Panc1 (cell line): Measurements from ENCODE around the gene GPNMB. TPM values are rescaled to one million over a fixed set of nuclear protein-coding genes. Genes with fewer than 3 reads are reported as not detected.

Experiments
- ATAC-seq: fragments of 200-7000 bp; cut with Tn5 transposase; 2 replicates; pipeline ENCODE4 v1.9.1; 2020; ENCODE audit warnings: mild to moderate bottlenecking, moderate library complexity
- BruUV-seq: library from RNA; stranded (reverse); fragments of 400-500 nt; replicated peaks from 2 replicates; lab custom pipeline; 2021; lab: Mats Ljungman, UMichigan
- CTCF ChIA-PET: fragments of 300-600 bp; sonication (Branson Sonifier 250); formaldehyde crosslinking; loops from one replicate; lab custom pipeline; 2022; ENCODE audit warnings: antibody characterized with exemption; lab: Charles Lee
- POLR2A ChIA-PET: fragments of 300-600 bp; sonication (Branson Sonifier 250); formaldehyde crosslinking; loops from one replicate; lab custom pipeline; 2022; ENCODE audit warnings: antibody characterized with exemption; lab: Charles Lee
- DNase-seq: peaks from one replicate; pipeline ENCODE4 v3.0.0-alpha.2; 2010; ENCODE audit warnings: low read depth, low spot score
- H3K27ac ChIP-seq: 2 replicates; pipeline ENCODE4 v1.5.1; 2011; ENCODE audit warnings: mild to moderate bottlenecking, low read length, inconsistent platforms
- H3K27me3 ChIP-seq: fragments of 200-500 bp; sonication (Bioruptor generic); 2 replicates; pipeline ENCODE4 v1.6.0; 2014; ENCODE audit warnings: low read length, inconsistent platforms; ENCODE audit not compliant: control insufficient read depth, insufficient read depth
- H3K36me3 ChIP-seq: fragments of 200-500 bp; sonication (Bioruptor generic); 2 replicates; pipeline ENCODE4 v1.5.1; 2014; ENCODE audit warnings: inconsistent platforms, mild to moderate bottlenecking, low read length, moderate library complexity; ENCODE audit not compliant: control insufficient read depth, insufficient read depth
- H3K4me1 ChIP-seq: 2 replicates; pipeline ENCODE4 v1.5.1; 2011; ENCODE audit warnings: inconsistent platforms, mild to moderate bottlenecking, low read length, moderate library complexity; ENCODE audit not compliant: control insufficient read depth, insufficient read depth
- H3K4me3 ChIP-seq, 2 experiments: 2 replicates each; pipeline ENCODE4 v1.5.1; 2011 to 2012; ENCODE audit warnings: low read depth in 2 of 2, low read length in 2 of 2, mild to moderate bottlenecking in 2 of 2, inconsistent platforms in 1 of 2, moderate library complexity in 1 of 2
- H3K9me3 ChIP-seq: fragments of 200-500 bp; sonication (Bioruptor generic); 2 replicates; pipeline ENCODE4 v1.5.1; 2014; ENCODE audit warnings: low read depth, mild to moderate bottlenecking, inconsistent platforms, low read length, moderate library complexity; ENCODE audit not compliant: control insufficient read depth, insufficient read depth
- CTCF ChIP-seq: fragments of 450-650 bp; IDR thresholded peaks from 2 replicates; pipeline ENCODE4 v1.5.1; 2017; ENCODE audit warnings: mild to moderate bottlenecking
- POLR2AphosphoS5 ChIP-seq: IDR thresholded peaks from 2 replicates; pipeline ENCODE4 v1.6.1; 2012; ENCODE audit warnings: mild to moderate bottlenecking, low read depth, low read length, moderate library complexity
- SIN3A ChIP-seq: IDR thresholded peaks from 2 replicates; pipeline ENCODE4 v1.6.1; 2012; ENCODE audit warnings: low read depth, mild to moderate bottlenecking, low read length, moderate library complexity, borderline replicate concordance; ENCODE audit not compliant: insufficient read depth
- in situ Hi-C: cut with HindIII; loops from 2 replicates; pipeline ENCODE4 v1.10.0; 2016; ENCODE audit warnings: low sequenced_read_pairs, low pct_unique_long_range_greater_than_20kb
- intact Hi-C: fragments of 100-400 bp; cut with micrococcal nuclease; formaldehyde crosslinking; loops from one replicate; pipeline ENCODE4 v1.10.0; 2022; ENCODE audit not compliant: unreplicated experiment
- total RNA-seq: library from RNA; stranded (reverse); gene quantifications from one replicate; pipeline ENCODE4 v1.2.1, GENCODE V29; 2021; ENCODE audit not compliant: unreplicated experiment
- TF ChIP-seq, protein P1 (sequence below), 2 experiments: IDR thresholded peaks; 2 replicates each; pipeline ENCODE4 v1.6.1; 2011 to 2012; ENCODE audit warnings: low read depth in 2 of 2, control low read depth in 1 of 2, low read length in 1 of 2, mild to moderate bottlenecking in 1 of 2, moderate library complexity in 1 of 2; ENCODE audit not compliant: insufficient read depth in 1 of 2

The GPNMB gene
- total RNA-seq, 1 experiment from 2014 or later, result 2.1 TPM

DNA sequence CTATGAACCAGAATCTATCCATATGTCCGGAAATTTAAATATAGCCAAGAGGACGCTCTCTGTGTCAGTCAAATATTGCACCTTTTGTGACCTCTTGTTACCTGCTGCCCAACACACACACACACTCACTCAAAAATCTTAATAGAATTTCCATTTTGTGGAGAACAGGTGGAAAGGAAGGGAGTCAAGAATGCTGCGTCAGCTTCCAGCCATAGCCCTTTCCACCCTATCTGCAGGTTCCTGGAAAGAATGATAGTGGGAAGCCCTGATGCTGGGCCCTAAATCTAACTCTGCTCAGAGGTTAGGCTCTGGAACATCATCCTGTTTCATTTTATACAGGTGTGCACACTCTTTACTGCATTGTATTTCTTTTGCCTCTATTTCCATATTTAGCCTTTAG, 9.6 kb upstream of the GPNMB start:
- intact Hi-C loops (no loop called here), in situ Hi-C loops (no loop called here)
- no peak overlapping the region for H3K27ac ChIP-seq
- H3K27me3 ChIP-seq, result 0 out of 2 replicates have a peak, but pooled peaks cover 2% of the 10 kb centered on the region
- DNase-seq (no peak), ATAC-seq (no peak)
- H3K4me1 ChIP-seq, result no peaks in the 10 kb centered on the region
- TF ChIP-seq SIN3A, result no peak
- TF ChIP-seq, protein P1, sequence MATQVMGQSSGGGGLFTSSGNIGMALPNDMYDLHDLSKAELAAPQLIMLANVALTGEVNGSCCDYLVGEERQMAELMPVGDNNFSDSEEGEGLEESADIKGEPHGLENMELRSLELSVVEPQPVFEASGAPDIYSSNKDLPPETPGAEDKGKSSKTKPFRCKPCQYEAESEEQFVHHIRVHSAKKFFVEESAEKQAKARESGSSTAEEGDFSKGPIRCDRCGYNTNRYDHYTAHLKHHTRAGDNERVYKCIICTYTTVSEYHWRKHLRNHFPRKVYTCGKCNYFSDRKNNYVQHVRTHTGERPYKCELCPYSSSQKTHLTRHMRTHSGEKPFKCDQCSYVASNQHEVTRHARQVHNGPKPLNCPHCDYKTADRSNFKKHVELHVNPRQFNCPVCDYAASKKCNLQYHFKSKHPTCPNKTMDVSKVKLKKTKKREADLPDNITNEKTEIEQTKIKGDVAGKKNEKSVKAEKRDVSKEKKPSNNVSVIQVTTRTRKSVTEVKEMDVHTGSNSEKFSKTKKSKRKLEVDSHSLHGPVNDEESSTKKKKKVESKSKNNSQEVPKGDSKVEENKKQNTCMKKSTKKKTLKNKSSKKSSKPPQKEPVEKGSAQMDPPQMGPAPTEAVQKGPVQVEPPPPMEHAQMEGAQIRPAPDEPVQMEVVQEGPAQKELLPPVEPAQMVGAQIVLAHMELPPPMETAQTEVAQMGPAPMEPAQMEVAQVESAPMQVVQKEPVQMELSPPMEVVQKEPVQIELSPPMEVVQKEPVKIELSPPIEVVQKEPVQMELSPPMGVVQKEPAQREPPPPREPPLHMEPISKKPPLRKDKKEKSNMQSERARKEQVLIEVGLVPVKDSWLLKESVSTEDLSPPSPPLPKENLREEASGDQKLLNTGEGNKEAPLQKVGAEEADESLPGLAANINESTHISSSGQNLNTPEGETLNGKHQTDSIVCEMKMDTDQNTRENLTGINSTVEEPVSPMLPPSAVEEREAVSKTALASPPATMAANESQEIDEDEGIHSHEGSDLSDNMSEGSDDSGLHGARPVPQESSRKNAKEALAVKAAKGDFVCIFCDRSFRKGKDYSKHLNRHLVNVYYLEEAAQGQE (IDR thresholded peaks at IDR 0.05; ENCODE audit: insufficient read depth in 1 of 2, low read depth in 2 of 2, low read length in 1 of 2), result no peak
- no TSS peak for BruUV-seq
- ChIA-PET CTCF (no interaction called here), POLR2A (no interaction called here)
- no peaks in the 10 kb centered on the region for H3K9me3 ChIP-seq
- H3K4me3 ChIP-seq, result no peak overlapping the region
- H3K36me3 ChIP-seq, result no peaks in the 10 kb centered on the region

- no peak for DNase-seq
- no TSS peak for BruUV-seq
- TF ChIP-seq POLR2AphosphoS5 (no peak), SIN3A (no peak), CTCF (no peak)
- TF ChIP-seq, protein P1 (IDR thresholded peaks at IDR 0.05; ENCODE audit: insufficient read depth in 1 of 2, low read depth in 2 of 2, low read length in 1 of 2), result no peak
- in situ Hi-C loops, result no loop called here
- no peak overlapping the region for H3K27ac ChIP-seq
- intact Hi-C loops, result no loop called here
- no peaks in the 10 kb centered on the region for H3K36me3 ChIP-seq
- CTCF ChIA-PET, result no interaction called here
- POLR2A ChIA-PET, result no interaction called here
- no peak overlapping the region for H3K4me3 ChIP-seq
- ATAC-seq, result no peak
- no peaks in the 10 kb centered on the region for H3K4me1 ChIP-seq
- H3K9me3 ChIP-seq, result no peaks in the 10 kb centered on the region
- 0 out of 2 replicates have a peak, but pooled peaks cover 2% of the 10 kb centered on the region for H3K27me3 ChIP-seq
Observed at GRCh38 chr7:23238983-23239652, 7.5 kb upstream of the GPNMB start.
